OCI-LY1 (cell line): ENCODE measurements around the gene DUSP12.

Experiments
- CTCF ChIP-seq: fragments of 200-600 bp; sonication (generic), shearing (Covaris generic); IDR thresholded peaks from 2 replicates; pipeline ENCODE4 v1.5.1; 2017; ENCODE audit warnings: mild to moderate bottlenecking, antibody characterized with exemption, low read length, moderate library complexity, mixed read lengths
- EZH2 ChIP-seq: fragments of 200-600 bp; sonication (generic), shearing (Covaris generic); IDR thresholded peaks from 2 replicates; pipeline ENCODE4 v1.8.0; 2017; ENCODE audit warnings: borderline replicate concordance, mixed run types, mild to moderate bottlenecking, antibody characterized with exemption, low read length, moderate library complexity, mixed read lengths

DNA sequence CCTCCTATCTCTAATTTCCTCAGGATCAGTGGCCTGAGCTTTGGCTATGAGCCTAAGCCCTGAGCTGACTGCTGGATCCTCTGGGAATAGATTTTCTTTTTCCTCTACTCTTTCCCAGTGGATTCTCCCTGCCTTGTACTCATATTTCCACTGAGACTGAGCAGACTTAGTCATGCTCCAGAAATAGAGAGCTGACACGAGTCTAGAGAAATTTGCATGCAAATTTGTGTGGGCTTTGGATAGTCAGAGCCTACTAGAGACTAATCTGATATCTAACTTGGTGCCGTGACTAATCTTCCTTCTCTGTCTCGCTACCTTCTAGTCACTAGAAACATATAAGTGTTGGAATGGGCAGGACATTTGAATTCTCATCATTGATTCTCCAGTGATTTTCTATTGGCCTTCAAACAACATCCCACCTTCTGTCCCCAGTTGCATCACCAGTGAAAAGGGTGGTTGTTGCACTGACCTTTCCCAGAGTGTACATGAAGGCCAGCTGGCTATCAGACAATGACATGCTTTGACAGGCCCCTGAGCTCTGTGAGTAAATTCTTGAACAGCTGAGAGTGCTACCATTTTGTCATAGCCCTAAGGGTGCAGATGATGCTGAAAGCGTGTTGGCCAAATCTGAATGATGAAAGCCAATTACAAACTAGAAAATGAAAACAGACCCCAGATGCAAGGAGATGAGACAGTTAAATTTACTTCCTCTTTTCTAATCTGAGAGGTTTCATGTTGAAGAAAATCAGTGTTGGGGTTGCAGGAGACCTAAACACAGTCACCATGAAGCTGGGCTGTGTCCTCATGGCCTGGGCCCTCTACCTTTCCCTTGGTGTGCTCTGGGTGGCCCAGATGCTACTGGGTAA lies 42.9 kb upstream of the DUSP12 start, which contains the start of gene FCRLA:
- TF ChIP-seq CTCF (no peak), EZH2 (no peak)
